PC-3 (cell line): Measurements from ENCODE around the gene LPIN1.

Experiments used
- CTCF ChIP-seq: fragments of 300-600 bp; sonication (generic); conservative IDR thresholded peaks from 2 replicates; pipeline ENCODE4 v1.5.1; 2017; ENCODE audit warnings: antibody characterized with exemption, low read depth, mild to moderate bottlenecking, low read length
- EZH2 ChIP-seq: fragments of 300-600 bp; sonication (generic); IDR thresholded peaks from one replicate; pipeline ENCODE4 v1.6.1; 2017; ENCODE audit warnings: antibody characterized with exemption, mild to moderate bottlenecking, low read length; ENCODE audit not compliant: unreplicated experiment
- EZH2phosphoT487 ChIP-seq: fragments of 300-600 bp; sonication (generic); IDR thresholded peaks from 2 replicates; pipeline ENCODE4 v1.6.1; 2018; ENCODE audit warnings: mild to moderate bottlenecking, antibody characterized with exemption, low read length, borderline replicate concordance

- TF ChIP-seq EZH2 (no peak), CTCF (no peak), EZH2phosphoT487 (no peak)
Observed at GRCh38 chr2:11742317-11742701, 4.1 kb upstream of the LPIN1 start.
